Keratinocyte (primary cell): ENCODE results near the gene MIER2. TPM values are rescaled to one million over a fixed set of nuclear protein-coding genes. Genes with fewer than 3 reads are reported as not detected.

Experiments used
- DNase-seq: peaks from one replicate; pipeline ENCODE4 v3.0.0-alpha.2; 2011; ENCODE audit warnings: low read depth, missing footprints, low spot score
- FAIRE-seq: peaks from 2 replicates; lab custom pipeline; 2011; peaks lifted over from hg19 to GRCh38; lab: Jason Lieb, UNC
- H2AFZ ChIP-seq: 2 replicates; pipeline ENCODE4 v1.6.0; 2012; ENCODE audit warnings: low read length, control low read depth, inconsistent platforms; ENCODE audit not compliant: control insufficient read depth
- H3K27ac ChIP-seq: 2 replicates; pipeline ENCODE4 v1.5.1; 2011; ENCODE audit warnings: low read length; ENCODE audit not compliant: control insufficient read depth, insufficient read depth
- H3K27me3 ChIP-seq: 3 replicates; pipeline ENCODE4 v1.6.0; 2011; ENCODE audit warnings: low read length; ENCODE audit not compliant: control insufficient read depth, insufficient read depth; ENCODE audit errors: extremely low read depth
- H3K36me3 ChIP-seq, 2 experiments: 2 replicates in 1 of 2; 3 replicates in 1 of 2; pipeline ENCODE4 v1.5.1; 2011; ENCODE audit warnings: low read length in 2 of 2, mild to moderate bottlenecking in 1 of 2; ENCODE audit not compliant: control insufficient read depth in 2 of 2, insufficient read depth in 2 of 2; ENCODE audit errors: extremely low read depth in 1 of 2
- H3K4me1 ChIP-seq: 3 replicates; pipeline ENCODE4 v1.5.1; 2011; ENCODE audit warnings: low read length; ENCODE audit not compliant: control insufficient read depth, insufficient read depth; ENCODE audit errors: extremely low read depth
- H3K4me2 ChIP-seq: 3 replicates; pipeline ENCODE4 v1.6.0; 2011; ENCODE audit warnings: low read depth, low read length; ENCODE audit not compliant: control insufficient read depth, insufficient read depth; ENCODE audit errors: extremely low read depth
- H3K4me3 ChIP-seq, 3 experiments: fragments of 200-600 bp in 1 of 3; sonication (generic) in 1 of 3; 2 replicates in 2 of 3; 3 replicates in 1 of 3; pipeline ENCODE4 v1.5.1; 2011 to 2016; ENCODE audit warnings: low read length in 3 of 3, mild to moderate bottlenecking in 3 of 3, control low read depth in 2 of 3, inconsistent platforms in 1 of 3, low read depth in 1 of 3, mixed read lengths in 1 of 3, mixed run types in 1 of 3, moderate library complexity in 1 of 3; ENCODE audit not compliant: control insufficient read depth in 2 of 3, insufficient read depth in 2 of 3; ENCODE audit errors: extremely low read depth in 1 of 3
- H3K79me2 ChIP-seq: 2 replicates; pipeline ENCODE4 v1.6.0; 2012; ENCODE audit warnings: low read length; ENCODE audit not compliant: control insufficient read depth, insufficient read depth
- H3K9ac ChIP-seq: 3 replicates; pipeline ENCODE4 v1.6.0; 2011; ENCODE audit warnings: low read length; ENCODE audit not compliant: control insufficient read depth, insufficient read depth; ENCODE audit errors: extremely low read depth
- H3K9me1 ChIP-seq: 3 replicates; pipeline ENCODE4 v1.6.0; 2011; ENCODE audit warnings: low read length; ENCODE audit not compliant: control insufficient read depth, insufficient read depth; ENCODE audit errors: extremely low read depth
- H3K9me3 ChIP-seq: 2 replicates; pipeline ENCODE4 v1.5.1; 2012; ENCODE audit warnings: low read depth, low read length; ENCODE audit not compliant: control insufficient read depth
- H4K20me1 ChIP-seq: 3 replicates; pipeline ENCODE4 v1.6.0; 2011; ENCODE audit warnings: low read length; ENCODE audit not compliant: control insufficient read depth, insufficient read depth; ENCODE audit errors: extremely low read depth
- CTCF ChIP-seq, 3 experiments: IDR thresholded peaks in 1 of 3; conservative IDR thresholded peaks in 1 of 3; optimal IDR thresholded peaks in 1 of 3; 2 replicates in 2 of 3; 3 replicates in 1 of 3; pipeline versions ENCODE3 to v1.5.1; 2011; ENCODE audit warnings: low read length in 3 of 3, mild to moderate bottlenecking in 3 of 3, moderate library complexity in 2 of 3, control low read depth in 1 of 3, inconsistent platforms in 1 of 3; ENCODE audit not compliant: insufficient read depth in 2 of 3; ENCODE audit errors: extremely low read depth in 1 of 3
- EZH2 ChIP-seq: IDR thresholded peaks from one replicate; pipeline ENCODE4 v1.6.1; 2012; ENCODE audit warnings: inconsistent platforms, mild to moderate bottlenecking, low read length, moderate library complexity
- dilution Hi-C: fragments of 300-500 bp; cut with MboI; formaldehyde crosslinking; loops from one replicate; pipeline ENCODE4 v1.7.0; 2020; ENCODE audit warnings: low sequenced_read_pairs; ENCODE audit not compliant: extremely low pct_ligation_motif_present
- polyA plus RNA-seq, 5 experiments: library from polyadenylated mRNA; depleted of rRNA in 3 of 5; stranded (reverse) in 3 of 5; stranded (forward) in 1 of 5; unstranded in 1 of 5; fragments of >200 nt; gene quantifications; 1 replicate in 1 of 5; 2 replicates in 3 of 5; 3 replicates in 1 of 5; pipeline versions ENCODE4 v1.2.1 to v1.2.3, GENCODE V29; 2011 to 2012; ENCODE audit warnings: missing spikeins in 2 of 5, low read depth in 1 of 5, low replicate concordance in 1 of 5

MIER2 gene
- polyA plus RNA-seq, 1 donor (not counting 4 experiments of a cell fraction or from before 2014, with no cell fraction given) = 16.3 TPM

DNA sequence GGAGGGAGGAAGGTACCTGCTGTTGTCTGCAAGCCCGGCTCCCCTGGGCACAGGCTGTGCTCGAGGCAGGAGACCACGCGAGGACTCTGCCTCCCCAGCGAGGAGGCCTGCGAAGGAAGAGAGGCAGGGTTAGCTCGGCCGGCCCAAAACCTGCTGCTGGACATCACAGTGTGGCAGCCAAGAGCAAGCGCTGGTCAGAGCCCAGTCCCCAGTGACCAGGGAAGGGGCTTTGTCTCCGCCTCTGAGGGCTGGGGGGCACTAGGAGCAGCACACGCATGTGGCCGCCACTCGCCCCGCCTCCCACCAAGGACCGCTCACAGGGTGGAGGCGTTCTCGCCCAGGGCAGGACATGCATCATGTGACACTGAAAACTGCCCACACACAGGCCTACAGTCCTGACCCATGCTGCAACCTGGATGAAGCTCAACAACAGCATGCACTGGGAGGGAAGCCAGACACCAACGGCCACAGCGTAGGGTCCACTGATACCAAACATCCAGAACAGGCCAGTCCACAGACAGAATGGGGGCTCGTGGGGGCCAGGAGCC, 8.5 kb downstream of the MIER2 start:
- Histone ChIP-seq H3K4me2 (no peak overlapping the region), H3K9me3 (no peaks in the 10 kb centered on the region), H3K79me2 (peaks cover 64% of the 10 kb centered on the region), H2AFZ (no peak overlapping the region), H3K9me1 (no peaks in the 10 kb centered on the region), H3K36me3 (peaks cover 14 to 18% of the 10 kb centered on the region in 2 experiments), H3K4me3 (no peak overlapping the region), H3K27ac (no peak overlapping the region), H3K4me1 (no peaks in the 10 kb centered on the region), H3K9ac (no peak overlapping the region), H3K27me3 (no peaks in the 10 kb centered on the region), H4K20me1 (peaks cover 17% of the 10 kb centered on the region)
- dilution Hi-C loops = no loop called here
- no peak for DNase-seq
- FAIRE-seq = no peak
- no peak for TF ChIP-seq CTCF (optimal IDR thresholded peaks at IDR 0.05 in 1 of 3, IDR thresholded peaks at IDR 0.05 in 1 of 3, conservative IDR thresholded peaks at IDR 0.05 in 1 of 3; ENCODE audit: extremely low read depth in 1 of 3, insufficient read depth in 2 of 3, low read length in 3 of 3)
- TF ChIP-seq EZH2 = no peak

DNA sequence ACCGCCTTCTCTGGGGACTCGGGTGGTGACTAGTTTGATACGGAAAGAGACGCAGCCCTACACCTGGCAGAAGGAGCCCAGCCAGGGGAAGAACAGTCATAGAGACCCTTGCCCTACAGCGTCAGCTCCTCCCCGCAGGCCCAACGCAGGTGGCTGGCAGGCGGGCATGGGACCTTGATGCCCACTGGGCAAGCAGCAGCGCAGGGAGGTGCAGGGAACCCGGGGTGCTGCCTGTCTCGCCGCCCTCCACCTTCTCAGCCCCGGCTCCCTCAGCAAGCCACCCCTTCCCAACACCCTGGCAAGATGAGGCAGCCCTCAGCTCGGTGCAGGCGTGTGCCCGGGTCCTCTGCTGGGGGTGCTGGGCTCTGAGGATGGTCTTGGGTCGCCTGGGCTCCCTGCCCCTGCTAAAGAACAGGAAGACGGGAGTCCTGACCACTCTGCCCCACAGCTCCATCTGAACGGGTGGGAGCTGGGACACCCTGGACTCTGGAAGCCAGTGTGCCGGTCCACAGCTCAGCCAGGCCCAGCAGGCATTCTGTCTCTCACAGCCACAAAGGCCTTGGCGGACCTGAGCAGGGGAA, 9.0 kb downstream of the MIER2 start:
- DNase-seq (no peak), FAIRE-seq (no peak)
- H3K36me3 ChIP-seq = peaks cover 14 to 15% of the 10 kb centered on the region in 2 experiments
- no peaks in the 10 kb centered on the region for H3K9me1 ChIP-seq
- dilution Hi-C loops = no loop called here
- H3K4me1 ChIP-seq = no peaks in the 10 kb centered on the region
- no peaks in the 10 kb centered on the region for H3K27me3 ChIP-seq
- H3K4me3 ChIP-seq = no peak overlapping the region
- H3K9ac ChIP-seq = no peak overlapping the region
- H2AFZ ChIP-seq = no peak overlapping the region
- peaks cover 12% of the 10 kb centered on the region for H4K20me1 ChIP-seq
- peaks cover 1% of the 10 kb centered on the region for H3K9me3 ChIP-seq
- no peak overlapping the region for H3K4me2 ChIP-seq
- H3K79me2 ChIP-seq = peaks cover 61% of the 10 kb centered on the region
- no peak for TF ChIP-seq CTCF (optimal IDR thresholded peaks at IDR 0.05 in 1 of 3, IDR thresholded peaks at IDR 0.05 in 1 of 3, conservative IDR thresholded peaks at IDR 0.05 in 1 of 3; ENCODE audit: extremely low read depth in 1 of 3, insufficient read depth in 2 of 3, low read length in 3 of 3)
- no peak overlapping the region for H3K27ac ChIP-seq
